ENCODE results near the gene TAF1A.

Gene TAF1A

GRCh38 chr1:222529916-222530315 is 59.8 kb downstream of the TAF1A start:
- H3K4me1 ChIP-seq (ENCODE audit: control insufficient read depth in 1 of 2, insufficient read depth in 2 of 2, low read length in 2 of 2) = no peaks in the 10 kb centered on the region
- no peaks in the 10 kb centered on the region for H3K36me3 ChIP-seq (ENCODE audit: control insufficient read depth in 1 of 2, insufficient read depth in 2 of 2, low read length in 2 of 2)
- H3K27ac ChIP-seq (ENCODE audit: low read length) = no peak overlapping the region
- H3K4me3 ChIP-seq (ENCODE audit: low read depth in 1 of 2, low read length in 2 of 2) = no peak overlapping the region
- H3K9me3 ChIP-seq (ENCODE audit: control insufficient read depth in 1 of 2, low read length in 2 of 2) = no peaks in the 10 kb centered on the region
- H3K27me3 ChIP-seq (ENCODE audit: low read depth, low read length) = no peaks in the 10 kb centered on the region

- H3K36me3 ChIP-seq (ENCODE audit: control insufficient read depth in 1 of 2, insufficient read depth in 2 of 2, low read length in 2 of 2) = no peaks in the 10 kb centered on the region
- H3K27me3 ChIP-seq (ENCODE audit: low read depth, low read length) = no peaks in the 10 kb centered on the region
- no peak overlapping the region for H3K4me3 ChIP-seq (ENCODE audit: low read depth in 1 of 2, low read length in 2 of 2)
- no peaks in the 10 kb centered on the region for H3K9me3 ChIP-seq (ENCODE audit: control insufficient read depth in 1 of 2, low read length in 2 of 2)
- no peak overlapping the region for H3K27ac ChIP-seq (ENCODE audit: low read length)
- H3K4me1 ChIP-seq (ENCODE audit: control insufficient read depth in 1 of 2, insufficient read depth in 2 of 2, low read length in 2 of 2) = no peaks in the 10 kb centered on the region
Observed at GRCh38 chr1:222529181-222529580, 60.6 kb downstream of the TAF1A start.

- Histone ChIP-seq H3K36me3 (ENCODE audit: control insufficient read depth in 1 of 2, insufficient read depth in 2 of 2, low read length in 2 of 2) (no peaks in the 10 kb centered on the region), H3K4me3 (ENCODE audit: low read depth in 1 of 2, low read length in 2 of 2) (no peak overlapping the region), H3K9me3 (ENCODE audit: control insufficient read depth in 1 of 2, low read length in 2 of 2) (no peaks in the 10 kb centered on the region), H3K4me1 (ENCODE audit: control insufficient read depth in 1 of 2, insufficient read depth in 2 of 2, low read length in 2 of 2) (no peaks in the 10 kb centered on the region), H3K27ac (ENCODE audit: low read length) (no peak overlapping the region), H3K27me3 (ENCODE audit: low read depth, low read length) (no peaks in the 10 kb centered on the region)
Observed at GRCh38 chr1:222525951-222526350, 63.8 kb downstream of the TAF1A start.

- no peak overlapping the region for H3K27ac ChIP-seq (ENCODE audit: low read length)
- H3K4me3 ChIP-seq (ENCODE audit: low read depth in 1 of 2, low read length in 2 of 2) = no peak overlapping the region
- H3K36me3 ChIP-seq (ENCODE audit: control insufficient read depth in 1 of 2, insufficient read depth in 2 of 2, low read length in 2 of 2) = no peaks in the 10 kb centered on the region
Observed at GRCh38 chr1:222523852-222524251, 65.9 kb downstream of the TAF1A start.

GRCh38 chr1:222522105-222522915 is 67.4 kb downstream of the TAF1A start:
- Histone ChIP-seq H3K9me3 (ENCODE audit: control insufficient read depth in 1 of 2, low read length in 2 of 2) (no peaks in the 10 kb centered on the region), H3K4me1 (ENCODE audit: control insufficient read depth in 1 of 2, insufficient read depth in 2 of 2, low read length in 2 of 2) (no peaks in the 10 kb centered on the region), H3K36me3 (ENCODE audit: control insufficient read depth in 1 of 2, insufficient read depth in 2 of 2, low read length in 2 of 2) (no peaks in the 10 kb centered on the region), H3K27me3 (ENCODE audit: low read depth, low read length) (no peaks in the 10 kb centered on the region), H3K4me3 (ENCODE audit: low read depth in 1 of 2, low read length in 2 of 2) (no peak overlapping the region), H3K27ac (ENCODE audit: low read length) (no peak overlapping the region)

More at GRCh38 chr1:222523852-222524251, 65.9 kb downstream of the TAF1A start:
- Histone ChIP-seq H3K4me1 (ENCODE audit: control insufficient read depth in 1 of 2, insufficient read depth in 2 of 2, low read length in 2 of 2) (no peaks in the 10 kb centered on the region), H3K27me3 (ENCODE audit: low read depth, low read length) (no peaks in the 10 kb centered on the region), H3K9me3 (ENCODE audit: control insufficient read depth in 1 of 2, low read length in 2 of 2) (no peaks in the 10 kb centered on the region)

- Histone ChIP-seq H3K36me3 (ENCODE audit: control insufficient read depth in 1 of 2, insufficient read depth in 2 of 2, low read length in 2 of 2) (no peaks in the 10 kb centered on the region), H3K27me3 (ENCODE audit: low read depth, low read length) (no peaks in the 10 kb centered on the region), H3K9me3 (ENCODE audit: control insufficient read depth in 1 of 2, low read length in 2 of 2) (no peaks in the 10 kb centered on the region), H3K27ac (ENCODE audit: low read length) (no peak overlapping the region), H3K4me3 (ENCODE audit: low read depth in 1 of 2, low read length in 2 of 2) (no peak overlapping the region), H3K4me1 (ENCODE audit: control insufficient read depth in 1 of 2, insufficient read depth in 2 of 2, low read length in 2 of 2) (no peaks in the 10 kb centered on the region)
Observed at GRCh38 chr1:222521299-222522104, 68.2 kb downstream of the TAF1A start.
